Inflammatory macrophage treated with lipopolysaccharide for 1 hour (primary cell): ENCODE data around the gene COL9A2.
A peak's percentile ranks its signal among the peaks of the same experiment; 100 is the strongest.

Experiments used
- DNase-seq, 2 donors: peaks; one replicate each; pipeline ENCODE4 v3.0.0-alpha.2; 2020 to 2022

COL9A2 gene

DNA sequence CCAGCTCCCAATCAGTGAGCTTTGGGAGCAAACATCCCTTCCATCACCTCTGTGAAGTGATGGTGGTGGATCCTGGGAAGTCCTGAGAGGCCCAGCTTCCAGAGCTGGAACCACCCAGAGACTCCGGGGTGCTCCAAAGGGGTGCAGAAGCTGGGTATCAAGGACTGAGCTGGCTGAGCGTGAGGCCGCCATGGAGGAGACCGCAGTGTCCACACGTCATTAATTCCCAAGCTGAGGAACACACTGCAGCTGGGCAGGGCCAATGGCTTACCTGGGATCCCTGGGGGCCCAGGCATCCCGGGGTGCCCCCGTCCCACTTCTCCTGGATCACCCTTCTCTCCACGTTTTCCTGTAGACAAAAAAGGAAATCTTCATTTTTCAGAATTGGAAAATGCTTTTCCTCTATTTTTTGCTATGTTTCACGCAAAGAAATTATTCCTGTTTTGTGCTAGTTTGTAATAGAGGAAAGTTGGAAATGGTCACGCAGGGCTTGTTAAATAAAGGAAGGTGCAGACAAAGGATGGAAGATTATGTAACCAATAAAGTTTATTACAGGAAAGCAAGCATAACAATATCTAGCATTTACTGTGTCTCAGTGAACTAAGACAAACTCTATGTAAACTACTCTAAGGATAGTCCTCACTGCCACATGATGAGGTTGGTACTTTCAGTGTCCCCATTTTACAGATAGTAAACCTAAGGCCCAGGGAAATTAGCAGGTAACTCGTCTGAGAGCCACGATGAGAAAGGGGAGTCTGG lies 15.4 kb downstream of the COL9A2 start:
- no peak for DNase-seq

DNA sequence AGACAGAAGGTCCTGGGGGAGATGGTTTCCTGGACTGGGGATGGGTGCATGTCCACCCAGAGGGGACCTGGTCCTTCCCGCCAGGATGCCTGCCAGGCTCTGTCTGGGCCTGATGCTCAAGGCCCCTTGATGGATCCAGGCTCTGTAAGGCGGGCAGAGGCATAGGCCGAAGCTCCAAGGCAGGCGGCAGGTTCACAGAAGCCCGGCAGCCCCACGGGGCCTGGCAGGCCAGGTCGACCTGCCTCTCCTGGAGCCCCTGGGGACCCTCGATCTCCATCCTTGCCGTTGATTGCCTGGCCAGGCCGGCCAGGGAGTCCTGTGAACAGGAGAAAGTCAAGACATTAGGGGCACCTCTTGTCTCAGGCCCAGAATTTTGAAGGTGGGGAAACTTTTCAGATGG lies 16.0 kb downstream of the COL9A2 start:
- no peak for DNase-seq

- DNase-seq = no peak
Measured at GRCh38 chr1:40300651-40301050, 16.4 kb downstream of the COL9A2 start.

DNA sequence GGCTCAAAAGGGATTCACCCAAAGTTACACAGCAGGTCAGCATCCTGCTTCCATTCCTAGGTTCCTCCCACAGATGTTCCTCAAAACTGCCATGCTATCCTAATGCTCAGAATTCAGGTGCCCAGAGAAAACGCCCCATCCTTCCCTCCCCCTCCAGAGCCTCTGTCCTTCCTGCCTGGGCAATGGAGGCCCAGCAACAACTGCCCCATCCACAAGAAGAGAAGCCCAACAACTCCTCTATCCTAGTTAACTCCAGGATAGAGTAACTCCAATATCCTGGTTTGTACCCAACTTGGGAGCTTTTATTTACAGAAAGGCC lies 16.9 kb downstream of the COL9A2 start:
- no peak for DNase-seq

- no peak for DNase-seq
Measured at GRCh38 chr1:40299366-40300248, 17.5 kb downstream of the COL9A2 start.

GRCh38 chr1:40291293-40291692 lies 25.8 kb downstream of the COL9A2 start:
- DNase-seq = no peak

GRCh38 chr1:40281853-40282252 lies 35.2 kb downstream of the COL9A2 start:
- no peak for DNase-seq

DNA sequence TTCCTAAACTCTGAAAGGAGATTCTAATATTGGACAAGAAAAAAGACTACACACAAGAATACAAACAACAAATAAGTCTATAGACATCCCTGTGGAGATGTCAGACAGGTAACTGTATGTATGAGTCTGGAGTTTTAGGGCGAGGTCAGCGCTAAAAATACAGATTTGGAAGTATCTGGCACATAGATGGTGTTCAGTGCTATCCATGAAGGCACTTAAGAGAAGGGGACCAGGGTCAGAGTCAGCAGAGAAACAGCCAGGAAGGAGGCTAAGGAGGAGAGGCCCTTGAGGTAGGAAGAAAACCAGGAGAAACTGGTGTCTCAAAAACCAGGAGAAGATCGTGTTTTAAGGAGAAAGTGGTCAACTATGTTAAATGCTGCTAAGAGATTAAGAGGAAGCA lies 41.0 kb downstream of the COL9A2 start:
- no peak for DNase-seq

- DNase-seq = no peak
Measured at GRCh38 chr1:40274331-40274730, 42.8 kb downstream of the COL9A2 start.

GRCh38 chr1:40273547-40274166 lies 43.4 kb downstream of the COL9A2 start:
- no peak for DNase-seq

DNA sequence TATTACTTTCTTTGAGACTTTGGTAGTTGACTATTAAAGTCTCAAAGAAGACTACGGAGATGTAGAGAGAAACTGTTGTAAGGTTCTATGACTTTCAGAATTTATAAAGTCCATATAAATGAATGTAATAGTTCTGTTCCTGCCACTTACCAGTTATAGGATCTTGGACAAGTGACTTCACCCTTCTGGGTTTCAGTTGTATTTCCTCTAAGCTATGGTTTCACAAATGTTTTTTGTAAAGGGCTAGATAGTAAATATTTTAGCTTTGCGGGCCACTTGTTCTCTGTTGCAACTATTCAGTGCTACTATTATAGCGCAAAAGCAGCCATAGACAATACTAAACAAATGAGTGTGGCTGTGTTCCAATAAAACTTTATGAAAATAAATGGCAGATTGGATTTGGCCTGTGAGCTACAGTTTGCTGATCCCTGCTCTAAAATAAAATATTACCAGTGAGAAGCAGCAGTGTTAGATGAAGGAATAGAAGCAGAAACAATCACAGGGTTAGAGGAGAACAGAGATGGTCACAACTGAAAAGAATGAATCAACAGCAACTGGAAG lies 44.4 kb downstream of the COL9A2 start:
- no peak for DNase-seq

DNA sequence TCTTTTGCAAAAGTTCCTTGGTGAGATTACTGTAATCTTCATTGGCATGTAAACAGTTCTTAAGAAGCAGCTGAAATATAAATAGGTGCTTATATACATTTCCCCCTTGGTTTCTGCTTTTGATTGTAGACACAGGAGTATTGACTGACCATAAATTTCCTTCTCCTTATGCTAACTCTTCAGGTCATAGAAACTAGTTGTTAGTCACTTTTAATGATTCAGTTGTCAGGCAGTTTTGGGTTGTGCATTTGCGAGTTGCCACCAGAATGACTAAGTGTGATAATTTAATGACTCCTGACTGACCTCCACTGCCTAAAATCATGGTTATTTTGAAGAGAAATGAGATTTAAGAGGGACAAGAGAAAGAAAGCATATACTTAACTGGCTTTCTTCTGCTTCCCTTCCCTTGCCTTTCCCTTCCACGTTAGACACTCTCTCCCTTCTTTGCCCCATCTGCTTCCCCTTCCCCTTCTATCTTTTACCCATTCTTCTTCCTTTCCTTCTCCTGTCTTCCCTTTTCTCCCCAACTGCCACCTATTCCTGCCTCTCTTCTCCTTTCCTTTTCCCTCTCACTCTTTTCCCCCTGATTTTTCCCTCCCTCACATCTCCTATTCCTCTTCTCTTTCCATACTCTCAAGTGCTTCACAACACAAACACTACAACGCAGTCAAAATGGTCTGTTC lies 46.8 kb downstream of the COL9A2 start:
- no peak for DNase-seq

DNA sequence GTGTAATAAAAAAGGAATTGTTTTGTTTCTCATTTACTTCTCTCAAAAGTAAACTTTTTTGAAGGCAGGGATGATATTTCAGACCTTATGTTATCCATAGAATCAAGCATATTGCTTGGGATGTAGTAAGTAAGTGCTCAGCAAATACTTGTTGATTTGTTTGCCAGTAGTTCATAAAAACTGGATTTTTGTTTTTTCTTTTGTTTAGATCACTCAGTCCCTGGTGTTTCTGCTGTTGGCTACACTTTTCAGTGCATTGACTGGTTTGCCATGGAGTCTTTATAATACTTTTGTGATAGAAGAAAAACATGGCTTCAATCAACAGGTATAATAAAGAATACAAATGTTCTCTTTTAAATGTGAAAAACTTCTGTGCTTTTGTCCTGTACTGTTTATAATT lies 48.9 kb downstream of the COL9A2 start:
- DNase-seq = no peak

DNA sequence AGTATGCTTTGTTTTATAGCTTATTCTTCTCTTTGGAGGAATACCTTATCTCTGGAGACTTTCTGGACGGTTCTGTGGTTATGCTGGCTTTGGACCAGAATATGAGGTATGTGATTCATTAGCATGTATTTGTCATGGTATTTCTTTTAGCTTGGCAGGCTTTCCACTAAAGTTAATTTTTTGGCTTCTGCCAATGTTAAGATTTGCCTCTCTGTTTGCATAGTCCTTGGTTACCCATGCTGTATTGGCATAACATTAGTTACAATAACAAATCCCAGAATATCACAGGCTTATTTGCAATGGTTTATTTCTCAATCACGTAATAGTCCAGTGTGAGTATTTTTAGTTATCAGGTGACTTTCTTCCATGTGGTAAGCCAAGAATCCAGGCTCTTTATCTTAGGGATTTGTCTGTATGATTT lies 49.3 kb downstream of the COL9A2 start:
- no peak for DNase-seq

- DNase-seq = no peak
Measured at GRCh38 chr1:40266786-40267535, 50.1 kb downstream of the COL9A2 start.

DNA sequence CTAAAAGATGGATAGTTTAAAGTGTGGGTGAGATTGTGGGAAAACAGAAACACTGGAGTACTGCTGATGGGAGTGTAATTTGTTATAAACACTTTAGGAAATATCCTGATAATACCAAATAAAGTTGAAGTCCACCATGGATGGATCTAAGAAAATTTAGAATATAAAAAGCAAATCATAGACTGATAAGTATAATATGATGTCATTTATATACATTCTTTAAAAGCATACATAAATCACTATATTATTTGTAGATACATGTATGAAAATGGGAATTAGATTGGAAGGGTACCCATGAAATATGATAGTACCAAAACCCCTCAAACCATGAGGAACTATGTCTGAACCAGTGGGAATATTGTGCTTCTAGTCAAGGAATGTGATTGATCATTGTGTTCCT lies 51.2 kb downstream of the COL9A2 start:
- DNase-seq = no peak

DNA sequence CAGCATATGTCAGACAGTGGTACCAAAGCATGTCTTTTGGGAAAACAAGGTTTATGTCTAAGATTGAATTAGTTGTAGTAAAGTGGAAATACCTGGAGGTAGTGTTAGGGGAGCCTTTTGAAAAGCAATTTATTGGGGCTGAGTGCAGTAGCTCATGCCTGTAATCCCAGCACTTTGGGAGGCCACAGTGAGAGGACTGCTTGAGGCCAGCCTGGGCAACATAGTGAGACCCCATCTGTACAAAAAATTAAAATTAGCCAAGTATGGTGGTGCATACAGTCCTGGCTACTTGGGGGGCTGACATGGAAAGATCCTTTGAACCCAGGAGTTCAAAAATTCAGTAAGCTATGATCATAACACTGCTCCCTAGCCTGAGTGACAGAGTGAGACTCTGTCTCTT lies 51.8 kb downstream of the COL9A2 start:
- no peak for DNase-seq

DNA sequence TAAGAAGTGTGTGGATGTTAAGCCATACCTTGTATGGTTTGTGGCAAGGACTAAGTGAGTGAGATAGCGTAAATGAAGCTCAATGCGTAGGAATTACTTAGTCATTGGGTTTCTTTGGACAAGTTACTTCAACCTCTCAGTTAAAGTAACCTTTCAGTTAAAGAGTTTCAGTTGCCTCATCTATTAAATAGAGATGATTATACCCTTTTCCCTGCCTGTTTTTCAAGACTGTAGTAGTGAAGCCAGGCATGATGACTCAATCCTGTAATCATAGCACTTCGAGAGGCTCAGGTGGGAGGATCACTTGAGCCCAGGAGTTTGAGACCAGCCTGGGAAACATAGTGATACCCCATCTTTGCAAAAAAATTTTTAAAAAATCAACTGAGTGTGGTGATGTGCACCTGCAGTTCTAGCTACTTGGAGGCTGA lies 52.7 kb downstream of the COL9A2 start:
- DNase-seq = no peak

- DNase-seq = peak in 1 of 2 donors; percentile 7
Measured at GRCh38 chr1:40258445-40258769, 58.7 kb downstream of the COL9A2 start.

DNA sequence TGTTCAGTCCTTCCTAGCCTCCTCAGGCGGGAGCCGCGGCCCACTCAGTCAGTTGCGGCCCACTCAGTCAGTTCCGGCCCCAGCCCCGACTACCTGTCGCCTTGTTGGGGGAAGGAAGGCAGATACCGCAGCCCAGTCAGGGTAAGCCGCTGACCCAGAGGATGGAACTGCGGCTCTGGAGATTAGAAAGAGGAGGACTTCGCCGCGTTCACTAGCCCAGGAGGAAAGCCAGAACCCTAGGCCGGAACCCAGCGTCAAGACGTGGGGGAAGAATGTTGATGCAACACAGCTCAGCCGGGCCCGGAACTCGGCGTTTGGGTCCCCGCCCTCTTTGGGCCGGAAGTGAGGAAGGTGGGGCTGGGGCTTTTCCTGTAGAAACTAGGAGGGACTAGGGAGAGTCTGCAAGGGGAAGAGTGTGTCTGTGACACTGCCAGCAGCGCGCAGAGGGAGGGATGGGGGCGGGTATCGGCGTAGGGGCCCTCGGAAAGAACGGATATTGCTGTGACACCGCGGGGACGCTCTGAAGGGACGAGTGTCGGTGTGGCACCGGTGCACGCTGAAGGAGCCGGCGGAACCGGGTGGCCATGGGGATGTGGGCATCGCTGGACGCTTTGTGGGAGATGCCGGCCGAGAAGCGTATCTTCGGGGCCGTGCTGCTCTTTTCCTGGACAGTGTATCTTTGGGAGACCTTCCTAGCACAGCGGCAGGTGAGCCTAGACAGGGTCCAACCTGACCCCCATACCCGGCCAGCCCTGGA lies 59.2 kb downstream of the COL9A2 start, which contains the start of gene ZMPSTE24:
ZMPSTE24 (plus strand) TSS at position 549 of the 757 bp plus-strand sequence; CDS start at position 585, 36 bp downstream.
- peak; percentile 97 to 98 for DNase-seq

- DNase-seq = no peak
Measured at GRCh38 chr1:40257313-40257687, 59.8 kb downstream of the COL9A2 start.
